CD4-positive, alpha-beta T cell treated with Interleukin-2 at 100 ng/mL for 4 hours (primary cell): Measurements from ENCODE around the gene WNT3A.

Source experiments
- DNase-seq: peaks from one replicate; pipeline ENCODE4 v3.0.0-alpha.2; 2020; ENCODE audit warnings: low spot score

The WNT3A gene

GRCh38 chr1:227999056-227999930 lies 7.5 kb upstream of the WNT3A start:
- peak; percentile 67 for DNase-seq

- DNase-seq, result no peak
Observed at GRCh38 chr1:228000416-228000815, 6.4 kb upstream of the WNT3A start.

GRCh38 chr1:228000836-228001563 lies 5.8 kb upstream of the WNT3A start:
- no peak for DNase-seq

GRCh38 chr1:228001738-228002535 lies 4.9 kb upstream of the WNT3A start:
- no peak for DNase-seq

- DNase-seq, result no peak
Observed at GRCh38 chr1:228002792-228003191, 4.0 kb upstream of the WNT3A start.

GRCh38 chr1:228003461-228004330 lies 3.1 kb upstream of the WNT3A start:
- no peak for DNase-seq

- DNase-seq, result no peak
Observed at GRCh38 chr1:228004331-228004855, 2.4 kb upstream of the WNT3A start.

- DNase-seq, result no peak
Observed at GRCh38 chr1:228004856-228005462, 1.8 kb upstream of the WNT3A start.

- DNase-seq, result no peak
Observed at GRCh38 chr1:228005511-228006033, 1.2 kb upstream of the WNT3A start.

GRCh38 chr1:228006034-228006785 lies 588 bp upstream of the WNT3A start:
- no peak for DNase-seq

- no peak for DNase-seq
Observed at GRCh38 chr1:228007049-228007800, 427 bp downstream of the WNT3A start.

GRCh38 chr1:228007801-228008341 lies 1.1 kb downstream of the WNT3A start:
- no peak for DNase-seq

- DNase-seq, result no peak
Observed at GRCh38 chr1:228008391-228009115, 1.8 kb downstream of the WNT3A start.

GRCh38 chr1:228009116-228009827 lies 2.5 kb downstream of the WNT3A start:
- no peak for DNase-seq

- DNase-seq, result no peak
Observed at GRCh38 chr1:228009828-228010775, 3.3 kb downstream of the WNT3A start.

GRCh38 chr1:228010921-228011320 lies 4.1 kb downstream of the WNT3A start:
- DNase-seq, result no peak
